ENCODE data around the gene ANXA10.

DNA sequence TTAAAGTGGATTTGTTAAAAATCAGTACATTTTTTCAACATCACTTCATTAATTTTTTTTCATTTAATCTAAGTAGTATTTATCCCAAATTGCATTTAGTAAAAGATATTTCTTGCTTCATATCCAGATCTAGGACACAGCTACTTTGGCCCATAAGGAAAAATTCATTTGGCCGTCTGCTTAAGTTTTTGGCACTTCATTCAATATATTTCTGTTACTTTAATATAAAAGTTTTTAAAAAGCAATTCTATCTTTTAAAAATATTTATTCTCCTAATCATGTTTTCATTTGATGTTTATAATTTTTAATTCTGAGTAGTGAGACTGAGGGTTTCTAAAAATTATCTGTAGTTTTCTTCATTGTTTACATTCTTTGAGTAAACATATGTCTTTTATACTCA is 28.5 kb downstream of the ANXA10 start:
- TF ChIP-seq, protein P1, sequence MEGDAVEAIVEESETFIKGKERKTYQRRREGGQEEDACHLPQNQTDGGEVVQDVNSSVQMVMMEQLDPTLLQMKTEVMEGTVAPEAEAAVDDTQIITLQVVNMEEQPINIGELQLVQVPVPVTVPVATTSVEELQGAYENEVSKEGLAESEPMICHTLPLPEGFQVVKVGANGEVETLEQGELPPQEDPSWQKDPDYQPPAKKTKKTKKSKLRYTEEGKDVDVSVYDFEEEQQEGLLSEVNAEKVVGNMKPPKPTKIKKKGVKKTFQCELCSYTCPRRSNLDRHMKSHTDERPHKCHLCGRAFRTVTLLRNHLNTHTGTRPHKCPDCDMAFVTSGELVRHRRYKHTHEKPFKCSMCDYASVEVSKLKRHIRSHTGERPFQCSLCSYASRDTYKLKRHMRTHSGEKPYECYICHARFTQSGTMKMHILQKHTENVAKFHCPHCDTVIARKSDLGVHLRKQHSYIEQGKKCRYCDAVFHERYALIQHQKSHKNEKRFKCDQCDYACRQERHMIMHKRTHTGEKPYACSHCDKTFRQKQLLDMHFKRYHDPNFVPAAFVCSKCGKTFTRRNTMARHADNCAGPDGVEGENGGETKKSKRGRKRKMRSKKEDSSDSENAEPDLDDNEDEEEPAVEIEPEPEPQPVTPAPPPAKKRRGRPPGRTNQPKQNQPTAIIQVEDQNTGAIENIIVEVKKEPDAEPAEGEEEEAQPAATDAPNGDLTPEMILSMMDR (IDR thresholded peaks at IDR 0.05; ENCODE audit: low read depth, low read length), result no peak
- no peak for TF ChIP-seq POLR2A (IDR thresholded peaks at IDR 0.05; ENCODE audit: extremely low read depth, insufficient read length)

All from NB4 (cell line).